HG02571 (cell line): ENCODE measurements around the gene CASKIN2.
"Not testable (repeated sequence)": the region's sequence is repeated elsewhere in the genome, so short reads cannot be mapped to it uniquely, and the experiment has no call there.

ENCODE experiments used
- ATAC-seq: cut with Tn5 transposase; IDR thresholded peaks from one replicate; pipeline ENCODE4 v1.9.1; 2021; ENCODE audit warnings: mild to moderate bottlenecking, moderate library complexity; ENCODE audit not compliant: unreplicated experiment

Gene CASKIN2

GRCh38 chr17:75493476-75494129 is 21.7 kb downstream of the CASKIN2 start:
- ATAC-seq: no peak

DNA sequence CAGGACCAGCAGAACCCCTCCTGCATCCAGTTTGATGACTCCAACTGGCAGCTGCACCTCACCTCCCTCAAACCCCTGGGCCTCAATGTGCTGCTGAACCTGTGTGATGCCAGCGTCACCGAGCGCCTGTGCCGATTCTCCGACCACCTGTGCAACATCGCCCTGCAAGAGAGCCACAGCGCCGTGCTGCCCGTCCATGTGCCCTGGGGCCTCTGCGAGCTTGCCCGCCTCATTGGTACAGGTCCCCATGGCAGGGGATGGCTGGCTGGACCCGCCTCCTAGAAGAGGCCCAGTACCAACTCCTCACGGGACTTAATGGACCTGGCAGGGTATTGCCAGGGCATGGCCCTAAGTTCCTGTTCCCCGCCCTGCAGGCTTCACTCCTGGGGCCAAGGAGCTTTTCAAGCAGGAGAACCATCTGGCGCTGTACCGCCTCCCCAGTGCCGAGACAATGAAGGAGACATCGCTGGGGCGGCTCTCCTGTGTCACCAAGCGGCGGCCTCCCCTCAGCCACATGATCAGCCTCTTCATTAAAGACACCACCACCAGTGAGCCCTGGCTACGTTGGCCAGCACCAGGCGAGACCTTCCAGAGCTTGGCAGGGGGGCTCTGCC is 22.7 kb downstream of the CASKIN2 start:
- ATAC-seq: no peak

DNA sequence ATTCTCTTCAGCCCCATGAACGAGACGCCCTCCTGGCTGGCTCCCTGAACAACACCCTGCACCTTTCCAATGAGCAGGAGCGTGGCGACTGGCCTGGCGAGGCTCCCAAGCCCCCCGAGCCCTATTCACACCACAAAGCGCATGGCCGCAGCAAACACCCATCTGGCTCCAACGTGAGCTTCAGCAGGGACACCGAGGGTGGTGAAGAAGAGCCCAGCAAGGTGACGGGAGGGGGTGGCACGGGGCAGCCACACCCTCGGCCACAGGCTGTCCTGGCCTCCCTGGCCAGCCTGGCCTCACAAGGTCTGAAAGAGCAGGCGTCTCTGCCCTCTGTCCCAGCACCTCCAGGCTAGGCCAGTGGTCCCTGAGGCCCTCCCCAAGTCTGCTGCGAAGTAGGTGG is 23.7 kb downstream of the CASKIN2 start:
- ATAC-seq: no peak

GRCh38 chr17:75490953-75491649 is 24.2 kb downstream of the CASKIN2 start:
- ATAC-seq: no peak

DNA sequence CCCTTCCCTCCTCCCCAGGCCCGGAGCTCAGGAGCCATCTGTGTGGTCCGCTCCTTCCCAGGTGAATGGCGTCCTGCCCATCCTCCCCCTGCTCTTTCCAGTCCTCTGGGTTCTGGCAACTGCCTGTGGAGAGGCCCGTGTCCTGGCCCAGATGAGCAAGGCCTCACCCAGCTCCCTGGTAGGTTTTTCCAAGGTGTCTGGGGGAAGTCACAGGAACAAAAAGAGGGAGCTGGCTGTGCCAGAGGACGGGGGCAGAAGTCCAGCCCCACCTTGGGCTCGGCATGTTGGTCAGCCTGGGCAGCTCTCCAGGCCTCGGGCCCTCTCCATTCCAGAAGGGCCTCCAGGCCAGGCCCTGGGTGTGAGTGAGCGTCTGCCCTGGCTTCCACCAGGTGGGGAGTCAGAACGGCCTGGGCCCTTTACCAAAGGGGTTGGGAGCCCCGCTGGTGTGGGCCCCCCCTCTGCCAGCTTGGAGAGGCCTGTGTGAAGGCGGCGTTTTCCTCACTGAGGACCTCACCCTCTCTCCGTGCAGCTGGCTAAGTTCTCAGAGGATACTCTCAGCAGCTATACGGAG is 25.1 kb downstream of the CASKIN2 start:
- no peak for ATAC-seq

DNA sequence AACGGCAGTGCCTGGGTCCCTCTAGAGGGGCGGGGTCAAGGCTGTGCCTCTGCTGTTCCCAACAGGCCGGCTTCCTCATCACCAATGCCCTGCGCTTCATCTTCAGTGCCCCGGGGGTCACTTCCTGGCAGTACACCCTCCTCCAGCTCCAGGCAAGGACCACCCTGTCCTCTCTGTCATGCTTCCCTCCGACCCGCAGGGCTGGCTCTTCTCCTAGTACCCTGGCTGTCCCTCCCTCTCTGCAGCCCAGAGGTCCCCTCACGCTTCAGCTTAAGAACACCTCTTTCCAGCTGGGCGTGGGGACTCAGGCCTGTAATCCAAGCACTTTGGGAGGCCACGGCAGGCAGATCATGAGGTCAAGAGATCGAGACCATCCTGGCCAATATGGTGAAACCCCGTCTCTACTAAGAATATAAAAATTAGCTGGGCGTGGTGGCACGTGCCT is 25.8 kb downstream of the CASKIN2 start:
- ATAC-seq: no peak

DNA sequence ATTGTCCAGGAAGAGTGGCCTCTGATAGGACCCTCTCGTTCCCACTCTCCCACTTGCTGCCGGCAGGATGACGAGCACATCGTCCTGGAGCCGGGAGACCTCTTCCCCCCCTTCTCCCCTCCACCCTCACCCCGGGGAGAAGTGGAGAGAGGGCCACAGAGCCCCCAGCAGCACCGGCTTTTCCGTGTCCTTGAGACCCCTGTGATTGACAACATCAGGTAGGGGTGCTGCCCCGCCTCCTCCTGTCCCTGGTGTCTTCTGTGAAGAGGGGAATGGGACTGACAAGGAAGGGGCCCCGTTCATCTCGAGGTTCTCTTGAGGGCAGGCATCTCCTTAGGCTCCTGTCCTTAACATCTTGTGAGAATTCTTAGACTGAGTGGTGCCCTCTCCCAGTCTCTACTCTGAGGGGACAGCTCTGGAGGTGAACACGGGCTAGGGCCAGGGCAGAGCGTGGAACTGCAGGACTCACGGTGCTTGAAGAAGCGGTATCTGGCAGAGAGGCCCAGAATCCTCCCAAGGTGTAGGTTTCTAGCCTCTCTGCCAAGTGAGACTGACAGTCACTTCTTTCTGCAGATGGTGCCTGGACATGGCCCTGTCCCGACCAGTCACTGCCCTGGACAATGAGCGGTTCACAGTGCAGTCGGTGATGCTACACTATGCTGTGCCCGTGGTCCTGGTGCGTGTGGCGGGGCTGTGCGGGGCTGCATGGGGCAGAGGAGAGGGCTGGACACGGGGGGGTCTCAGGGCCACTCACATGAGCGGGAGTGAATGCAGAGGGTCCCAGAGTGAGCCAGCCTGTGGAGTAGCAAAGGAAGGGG is 26.4 kb downstream of the CASKIN2 start:
- no peak for ATAC-seq

DNA sequence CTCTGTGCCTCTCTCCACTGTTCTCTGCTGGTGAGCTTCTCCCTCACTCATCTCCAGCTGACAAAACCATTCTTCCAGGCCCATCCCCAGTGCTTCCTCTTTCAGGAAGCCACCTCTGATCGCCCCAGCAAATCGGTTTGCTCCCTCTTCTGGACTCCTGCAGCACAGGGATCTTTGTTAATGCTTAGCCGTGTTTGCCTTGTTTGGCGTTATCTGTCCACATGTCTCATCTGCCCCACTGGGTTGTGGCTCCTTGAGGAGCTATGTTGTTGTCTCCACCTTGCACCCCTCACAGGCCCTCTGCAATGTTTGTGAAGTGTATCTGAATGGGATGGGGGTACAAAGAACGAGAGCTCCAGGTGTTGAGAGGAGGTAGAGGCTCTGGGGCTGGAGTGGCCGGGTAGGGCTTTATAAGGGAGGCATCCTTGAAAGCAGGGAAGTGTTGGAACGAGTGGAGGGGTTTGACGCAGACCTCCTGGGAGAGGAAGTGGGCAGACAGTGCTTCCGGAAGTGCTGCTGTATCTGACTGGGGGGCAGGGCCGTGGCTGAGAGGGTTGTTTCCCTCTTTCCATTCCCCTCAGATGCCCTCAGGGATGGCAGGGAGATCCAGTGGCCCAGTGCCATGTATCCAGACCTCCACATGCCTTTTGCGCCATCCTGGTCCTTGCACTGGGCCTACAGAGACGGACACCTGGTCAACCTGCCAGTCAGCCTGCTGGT is 27.8 kb downstream of the CASKIN2 start:
- no peak for ATAC-seq

DNA sequence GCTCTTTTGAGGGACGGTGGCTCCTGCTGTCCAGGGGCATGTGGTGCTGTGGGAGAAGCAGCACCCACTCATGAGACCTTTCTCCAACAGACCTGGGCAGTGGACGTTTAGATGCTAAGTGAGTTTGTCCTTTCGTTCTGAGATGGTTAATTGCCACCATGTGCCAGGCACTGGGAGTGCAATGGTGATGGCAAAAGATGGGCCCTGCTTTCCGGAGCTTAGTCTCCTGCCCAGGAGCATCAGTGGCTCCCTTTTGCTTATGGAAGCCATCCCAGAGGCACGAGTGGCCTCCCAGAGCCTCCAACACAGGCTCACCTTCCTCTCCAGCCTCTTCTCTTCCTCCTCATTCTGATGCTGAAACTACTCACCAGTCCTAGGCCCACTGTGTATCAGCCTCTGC is 28.4 kb downstream of the CASKIN2 start:
- no peak for ATAC-seq

- ATAC-seq: no peak
Measured at GRCh38 chr17:75486151-75486550, 29.2 kb downstream of the CASKIN2 start.

DNA sequence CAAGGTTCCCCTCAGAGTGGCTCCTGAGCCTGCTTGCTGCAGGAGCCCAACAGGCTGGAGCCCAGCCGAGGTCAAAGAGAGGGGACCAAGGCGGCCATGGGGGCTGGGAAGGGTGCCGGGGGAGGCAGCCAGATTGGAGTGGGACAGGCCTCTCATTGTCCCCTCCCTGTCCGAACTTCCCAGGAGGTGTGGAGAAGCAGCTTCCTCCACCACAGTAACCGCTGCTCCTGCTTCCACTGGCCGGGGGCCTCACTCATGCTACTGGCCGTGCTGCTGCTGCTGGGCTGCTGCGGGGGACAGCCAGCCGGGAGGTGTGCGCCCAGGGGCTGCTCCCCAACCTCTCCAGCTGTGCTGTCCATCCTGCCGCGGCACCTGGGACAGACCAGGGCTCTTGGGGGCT is 29.6 kb downstream of the CASKIN2 start:
- ATAC-seq: no peak

DNA sequence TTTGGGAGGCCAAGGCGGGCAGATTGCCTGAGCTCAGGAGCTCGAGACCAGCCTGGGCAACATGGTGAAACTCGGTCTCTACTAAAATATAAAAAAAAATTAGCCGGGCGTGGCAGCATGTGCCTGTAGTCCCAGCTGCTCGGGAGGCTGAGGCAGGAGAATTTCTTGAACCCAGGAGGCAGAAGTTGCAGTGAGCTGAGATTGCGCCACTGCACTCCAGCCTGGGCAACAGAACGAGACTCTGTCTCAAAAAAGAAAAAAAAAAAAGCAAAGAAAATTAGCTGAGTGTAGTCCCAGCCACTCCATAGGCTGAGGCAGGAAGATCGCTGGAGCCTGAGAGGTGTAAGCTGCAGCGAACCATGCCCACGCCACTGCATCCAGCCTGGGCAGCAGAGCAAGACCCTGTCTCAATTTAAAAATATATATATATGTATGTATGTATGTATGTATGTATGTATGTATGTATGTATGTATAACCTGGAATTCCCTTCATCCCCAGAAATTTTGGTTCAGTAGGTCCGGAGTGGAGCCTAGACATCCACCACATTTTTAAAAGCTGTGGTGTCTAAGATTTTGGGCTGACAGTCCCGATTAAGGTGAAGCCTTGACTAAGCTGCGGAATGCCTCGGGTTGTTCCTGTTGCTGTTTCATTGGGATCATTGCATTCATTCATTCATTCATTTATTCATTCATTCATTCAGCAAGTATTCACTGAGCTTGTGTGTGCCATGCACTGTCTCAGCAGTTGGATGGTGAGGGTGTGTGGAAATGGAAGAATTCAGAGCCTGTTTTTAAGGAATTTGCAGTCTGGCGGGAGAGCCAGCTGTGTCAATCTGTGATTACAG is 33.0 kb downstream of the CASKIN2 start:
- ATAC-seq: no peak

DNA sequence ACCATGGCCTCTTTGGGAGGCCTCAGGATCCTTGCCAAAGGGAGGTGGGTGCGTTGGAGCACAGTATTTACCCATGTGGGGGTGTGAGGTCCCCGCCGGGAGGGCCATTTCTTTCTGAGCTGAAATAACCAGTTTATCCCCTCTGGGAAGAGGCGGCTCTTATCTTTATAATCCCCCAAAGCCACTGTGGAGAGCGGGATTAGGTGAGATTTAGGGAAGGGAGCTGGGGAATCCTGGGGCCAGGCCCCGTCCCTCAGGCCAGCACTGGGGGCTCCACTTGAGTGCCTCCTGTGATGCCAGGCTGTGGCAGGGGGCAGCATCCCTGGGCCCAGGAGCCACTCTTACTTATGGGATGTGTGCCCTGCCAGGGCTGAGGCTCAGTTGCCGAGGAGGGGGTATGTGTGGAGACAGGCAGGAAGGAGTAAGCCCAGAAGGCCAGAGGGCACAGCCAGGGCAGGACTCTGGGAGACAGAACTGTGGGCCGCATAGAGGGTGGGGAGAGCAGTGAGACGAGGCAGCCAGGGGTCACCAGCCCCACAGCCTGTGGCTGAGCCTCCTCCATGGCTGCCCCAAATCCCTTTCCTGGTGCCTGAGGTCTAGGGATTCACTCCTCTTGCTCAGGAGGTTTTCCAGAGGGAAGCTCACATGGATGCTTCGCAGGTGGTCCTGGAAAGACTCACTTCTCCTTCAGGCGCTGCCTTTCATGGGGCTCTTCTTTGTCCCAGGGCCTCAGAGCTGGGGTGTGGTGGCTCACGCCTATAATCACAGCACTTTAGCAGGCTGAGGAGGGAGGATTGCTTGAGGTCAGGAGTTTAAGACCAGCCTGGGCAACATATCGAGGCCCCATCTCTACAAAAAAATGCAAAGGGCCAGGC is 33.9 kb downstream of the CASKIN2 start:
- ATAC-seq: no peak

DNA sequence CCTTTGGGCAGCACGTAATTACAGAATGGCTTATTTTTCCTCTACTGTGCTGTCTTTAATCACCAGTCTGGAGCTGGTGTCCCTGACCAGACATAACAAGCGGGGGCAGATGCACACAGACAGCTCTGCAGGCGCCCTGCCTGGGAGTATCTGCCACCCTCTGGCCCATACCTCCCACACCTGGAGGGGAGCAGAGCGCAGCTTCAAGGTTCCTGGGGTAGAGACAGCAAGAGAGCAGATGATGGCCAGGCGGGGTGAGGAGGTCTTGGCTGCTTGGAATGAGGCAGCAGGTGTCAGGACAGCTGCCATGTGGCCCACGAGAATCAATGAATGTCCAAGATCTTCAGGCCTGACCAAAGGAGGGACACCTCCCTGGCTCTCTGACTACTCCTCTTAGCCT is 35.1 kb downstream of the CASKIN2 start:
- ATAC-seq: no peak

DNA sequence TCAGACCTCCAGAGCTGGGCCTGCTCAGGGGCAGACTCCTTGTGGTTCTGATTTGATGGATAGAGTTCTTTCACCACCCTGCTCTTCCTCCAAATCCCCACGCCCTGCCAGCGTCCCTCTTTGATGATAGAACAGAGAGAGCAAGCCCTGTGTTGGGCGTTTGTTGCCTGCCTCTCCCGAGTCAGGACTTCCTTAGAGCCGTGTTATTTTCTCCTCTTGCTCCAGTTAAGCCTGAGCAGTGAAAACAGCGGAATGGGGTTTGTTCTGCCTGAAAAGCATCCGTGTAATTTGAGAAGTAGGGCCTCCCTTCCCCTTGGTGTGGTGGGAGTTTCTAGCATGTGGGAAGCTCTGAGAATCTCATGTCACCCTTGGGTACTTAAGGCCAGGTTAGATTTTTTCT is 36.8 kb downstream of the CASKIN2 start:
- no peak for ATAC-seq

- not testable (repeated sequence) for ATAC-seq
Measured at GRCh38 chr17:75477490-75477862, 37.9 kb downstream of the CASKIN2 start.

- no peak for ATAC-seq
Measured at GRCh38 chr17:75476752-75477489, 38.4 kb downstream of the CASKIN2 start.

- ATAC-seq: no peak
Measured at GRCh38 chr17:75476271-75476671, 39.1 kb downstream of the CASKIN2 start.
